HG03342 (cell line): Measurements from ENCODE around the gene C2orf92.
"Not testable (repeated sequence)": the region's sequence is repeated elsewhere in the genome, so short reads cannot be mapped to it uniquely, and the experiment has no call there.

Source experiments
- ATAC-seq: cut with Tn5 transposase; IDR thresholded peaks from one replicate; pipeline ENCODE4 v1.9.1; 2021; ENCODE audit warnings: mild to moderate bottlenecking, moderate library complexity; ENCODE audit not compliant: unreplicated experiment

C2orf92 gene

DNA sequence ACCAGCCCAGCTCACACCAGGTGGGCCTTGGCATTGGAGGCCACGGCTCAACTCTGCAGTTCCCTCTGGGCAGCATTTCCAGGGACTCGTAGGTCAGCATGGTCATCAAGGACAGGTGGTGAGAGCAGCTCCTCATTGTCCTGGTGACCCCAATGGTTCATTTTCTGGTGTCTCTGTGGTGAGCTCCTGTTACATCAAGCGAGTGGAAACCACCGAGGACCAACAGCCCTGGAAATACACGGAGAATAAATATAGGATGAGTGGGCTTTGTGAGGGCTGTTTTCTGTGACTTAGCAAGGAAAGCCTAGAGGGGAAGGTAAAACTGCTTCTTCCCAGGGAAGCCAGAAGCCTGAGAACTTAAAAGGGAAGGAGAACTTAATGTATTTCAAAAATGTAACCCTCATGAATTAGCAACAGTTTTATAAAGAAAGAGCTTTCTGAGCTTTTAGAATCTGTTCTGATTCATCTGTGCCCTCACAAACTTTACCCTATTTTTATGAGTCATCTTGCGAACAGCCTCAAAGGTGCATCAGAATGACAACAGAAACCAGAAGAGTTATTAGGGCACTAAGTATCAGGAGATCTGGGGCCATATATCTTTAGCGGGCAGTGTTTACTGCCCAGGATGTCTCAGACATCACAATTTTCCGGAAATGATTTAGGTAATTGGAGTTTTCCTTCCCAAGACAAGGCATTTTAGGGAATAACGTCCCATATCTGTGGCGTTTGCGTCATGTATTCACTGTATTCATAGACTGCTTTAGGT is 18.7 kb downstream of the C2orf92 start:
- no peak for ATAC-seq

DNA sequence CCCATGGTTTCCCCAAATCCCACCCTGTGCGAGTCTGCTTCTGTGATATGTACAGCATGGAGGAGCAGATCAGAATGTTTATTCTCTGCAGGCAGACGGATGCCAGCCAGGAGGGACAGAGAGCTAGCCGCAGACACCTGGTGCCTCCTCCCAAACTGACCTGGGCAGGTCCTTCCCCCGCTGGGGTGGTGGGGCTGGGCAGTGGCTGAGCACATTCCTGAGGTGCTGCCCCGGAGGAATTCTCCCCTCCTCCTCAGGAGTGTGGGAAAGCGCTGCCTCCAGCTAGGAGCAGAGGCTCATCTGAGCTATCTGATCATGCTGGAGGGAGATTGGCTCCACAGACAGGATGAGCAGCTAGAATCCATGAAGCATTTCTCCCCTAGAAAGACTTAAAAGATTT is 21.7 kb downstream of the C2orf92 start:
- no peak for ATAC-seq

DNA sequence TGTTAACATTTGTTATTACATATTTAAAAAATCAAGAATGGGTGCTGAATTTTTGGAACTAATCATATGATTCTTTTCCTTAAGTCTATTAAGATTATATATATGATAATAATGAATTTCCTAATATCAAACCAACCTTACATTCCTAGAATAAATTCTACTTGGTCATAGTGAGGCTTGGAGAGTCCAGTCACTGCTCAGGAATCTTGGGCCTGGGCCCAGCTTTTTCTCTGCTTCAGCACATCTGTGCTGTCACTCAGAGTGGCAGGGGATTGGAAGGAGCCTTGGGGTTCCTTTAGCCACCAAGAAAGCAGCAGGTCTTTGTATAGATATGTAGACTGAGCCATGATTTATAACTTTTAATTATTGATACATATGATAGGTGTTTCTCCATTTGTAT is 24.0 kb downstream of the C2orf92 start:
- ATAC-seq, result no peak

DNA sequence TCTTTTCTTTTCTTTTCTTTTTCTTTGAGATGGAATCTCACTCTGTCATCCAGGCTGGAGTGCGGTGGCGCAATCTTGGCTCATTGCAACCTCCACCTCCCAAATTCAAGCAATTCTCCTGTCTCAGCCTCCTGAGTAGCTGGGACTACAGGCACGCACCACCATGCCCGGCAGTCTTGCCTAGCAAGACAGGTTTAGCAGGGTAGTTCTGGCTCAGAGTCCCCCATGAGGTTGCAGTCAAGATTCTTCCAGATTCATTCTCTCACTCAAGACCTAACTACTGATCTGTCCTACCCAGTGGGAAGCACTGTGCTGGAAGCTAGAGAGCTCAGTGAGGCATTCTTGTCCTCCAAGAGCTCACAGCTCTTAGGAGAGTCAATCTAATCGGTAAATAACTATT is 26.2 kb downstream of the C2orf92 start:
- ATAC-seq, result no peak

DNA sequence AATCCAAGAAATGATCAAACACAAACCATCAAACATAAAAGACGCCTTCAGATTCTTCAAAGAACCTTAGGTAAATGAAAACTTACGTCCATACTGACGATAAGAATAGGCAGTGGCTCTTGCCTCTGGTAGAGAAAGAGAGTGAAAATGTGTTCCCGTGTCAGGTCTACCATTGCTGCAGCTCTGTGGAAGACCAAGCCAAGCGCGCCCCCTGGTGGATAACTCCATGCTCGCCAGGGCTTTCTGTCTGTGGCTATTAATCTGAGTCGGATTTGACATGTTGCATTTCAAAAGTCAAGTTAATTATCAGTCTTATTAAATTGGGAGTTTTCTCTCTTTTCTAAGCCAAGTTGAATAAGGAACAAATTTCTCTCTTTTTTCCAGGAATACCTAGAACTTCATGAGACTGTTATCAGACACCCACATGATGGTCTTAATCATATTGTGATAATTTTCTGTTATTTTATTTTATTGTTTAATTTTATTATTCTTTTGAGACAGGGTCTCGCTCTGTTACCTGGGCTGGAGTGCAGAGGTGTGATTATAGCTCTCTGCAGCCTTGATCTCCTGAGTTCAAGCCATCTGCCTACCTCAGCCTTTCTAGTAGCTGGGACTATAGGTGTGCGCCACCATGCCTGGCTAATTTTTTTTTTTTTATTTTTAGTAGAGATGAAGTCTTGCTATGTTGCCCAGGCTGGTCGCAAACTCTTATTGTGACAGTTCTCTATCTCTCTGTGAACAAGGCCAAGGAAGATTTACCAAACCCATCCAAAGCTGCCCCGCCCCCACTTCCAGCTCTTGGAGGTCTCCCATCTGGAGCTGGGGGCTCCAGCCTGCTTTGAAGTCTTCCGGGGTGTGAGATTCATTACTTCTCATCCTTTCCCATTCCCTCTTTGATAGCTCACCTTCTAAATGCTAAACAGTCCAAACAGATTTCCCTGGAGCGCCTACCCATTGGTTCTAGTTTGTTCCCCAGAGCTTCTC is 28.0 kb downstream of the C2orf92 start:
- peak; percentile 50 for ATAC-seq

DNA sequence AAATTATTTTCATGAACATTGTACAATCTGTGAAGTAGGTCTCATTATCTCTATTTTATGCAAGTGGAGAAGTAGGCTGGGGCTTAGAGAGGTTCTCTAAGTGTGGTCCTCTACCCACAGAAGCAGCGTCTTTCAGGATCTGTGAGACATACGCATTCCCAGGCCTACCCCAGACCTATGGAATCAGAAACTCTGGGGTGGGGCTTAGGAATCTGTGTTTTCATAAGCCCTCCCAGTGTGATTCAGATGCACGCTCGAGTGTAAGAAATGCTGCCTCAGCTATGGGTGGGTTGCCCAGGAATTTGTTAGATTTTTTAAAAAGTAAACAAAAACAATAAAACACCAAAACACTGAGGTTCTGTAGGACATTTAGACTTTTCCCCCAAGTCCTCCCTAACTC is 29.0 kb downstream of the C2orf92 start:
- no peak for ATAC-seq

DNA sequence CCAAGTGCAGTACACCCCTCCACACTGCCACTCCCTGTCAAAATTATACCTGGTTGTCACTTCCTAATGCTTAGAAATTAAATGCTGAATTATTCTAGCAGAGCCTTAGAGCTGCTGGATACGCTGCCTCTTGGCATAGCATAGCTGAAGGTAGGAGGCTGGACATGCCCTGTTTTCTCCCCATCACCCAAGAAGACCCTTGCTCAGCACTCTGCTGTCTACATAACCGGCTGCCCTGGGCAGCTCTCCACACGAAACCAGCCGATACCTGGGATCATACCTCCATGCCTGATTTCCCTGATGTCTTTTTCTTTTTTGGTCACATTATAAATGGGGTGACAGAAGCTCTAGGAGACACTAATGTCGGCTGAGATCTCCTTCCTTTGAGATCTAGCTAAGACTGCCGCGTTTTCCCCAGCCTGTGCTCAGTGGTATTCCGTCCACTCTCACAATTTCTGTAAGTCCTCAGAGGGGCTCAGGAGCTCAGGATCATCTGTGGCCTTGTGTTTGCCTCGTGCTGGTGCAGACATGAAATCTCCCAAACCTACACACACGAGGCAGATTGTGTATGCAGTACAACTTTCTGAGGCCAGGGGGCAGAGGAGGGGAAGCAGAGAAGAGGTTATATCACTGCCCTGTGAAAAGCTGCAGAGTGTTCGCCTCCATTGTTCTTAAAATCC is 30.4 kb downstream of the C2orf92 start:
- peak; percentile 54 for ATAC-seq

DNA sequence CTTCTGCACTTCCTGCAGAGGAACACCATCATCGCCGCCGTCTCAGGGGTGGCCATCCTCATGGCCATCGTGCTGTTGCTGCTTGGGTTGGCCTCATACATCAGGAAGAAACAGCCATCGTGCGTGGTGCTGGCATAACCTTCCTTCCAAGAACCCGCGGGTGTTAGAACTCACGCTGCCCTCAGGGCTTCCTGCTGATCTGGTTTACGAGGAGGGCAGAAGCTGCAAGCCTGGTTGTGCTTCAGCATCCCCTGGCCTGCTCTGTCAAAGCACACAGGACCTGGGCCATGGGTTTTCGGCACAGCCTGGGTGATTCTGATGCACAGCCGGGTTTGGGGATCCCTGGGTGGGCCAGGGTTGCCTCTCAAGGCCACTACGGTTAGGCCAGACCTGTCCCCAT is 31.7 kb downstream of the C2orf92 start:
- ATAC-seq, result no peak

DNA sequence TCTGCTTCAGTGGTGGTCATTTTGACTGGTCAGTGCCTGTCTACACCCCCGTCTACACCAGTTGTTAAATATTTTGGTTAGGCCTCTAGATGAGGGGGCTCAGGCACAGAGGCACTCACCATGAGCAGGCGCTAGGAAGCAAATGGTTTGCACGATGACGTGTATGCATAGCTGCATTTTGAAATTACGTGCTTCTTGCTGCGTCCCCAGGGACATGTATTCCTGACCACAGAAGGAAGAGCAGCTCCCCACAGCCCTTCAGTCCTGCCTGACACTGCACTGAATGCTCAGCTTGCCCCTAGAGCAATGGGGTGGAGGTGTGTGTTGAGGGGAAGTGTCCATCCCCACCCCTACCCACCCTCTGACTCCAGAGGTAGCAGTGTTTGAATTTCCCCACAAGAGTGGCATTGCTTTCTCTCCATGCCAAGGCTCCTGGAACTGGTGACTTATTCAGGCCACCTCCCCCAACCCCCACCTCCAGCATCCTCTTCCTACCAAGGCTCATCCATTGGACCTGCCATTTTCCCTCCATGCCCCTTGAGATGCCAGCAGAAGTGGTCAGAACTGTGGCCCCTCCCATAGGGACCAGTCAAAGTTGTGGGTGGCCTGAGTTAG is 32.4 kb downstream of the C2orf92 start:
- ATAC-seq, result no peak

DNA sequence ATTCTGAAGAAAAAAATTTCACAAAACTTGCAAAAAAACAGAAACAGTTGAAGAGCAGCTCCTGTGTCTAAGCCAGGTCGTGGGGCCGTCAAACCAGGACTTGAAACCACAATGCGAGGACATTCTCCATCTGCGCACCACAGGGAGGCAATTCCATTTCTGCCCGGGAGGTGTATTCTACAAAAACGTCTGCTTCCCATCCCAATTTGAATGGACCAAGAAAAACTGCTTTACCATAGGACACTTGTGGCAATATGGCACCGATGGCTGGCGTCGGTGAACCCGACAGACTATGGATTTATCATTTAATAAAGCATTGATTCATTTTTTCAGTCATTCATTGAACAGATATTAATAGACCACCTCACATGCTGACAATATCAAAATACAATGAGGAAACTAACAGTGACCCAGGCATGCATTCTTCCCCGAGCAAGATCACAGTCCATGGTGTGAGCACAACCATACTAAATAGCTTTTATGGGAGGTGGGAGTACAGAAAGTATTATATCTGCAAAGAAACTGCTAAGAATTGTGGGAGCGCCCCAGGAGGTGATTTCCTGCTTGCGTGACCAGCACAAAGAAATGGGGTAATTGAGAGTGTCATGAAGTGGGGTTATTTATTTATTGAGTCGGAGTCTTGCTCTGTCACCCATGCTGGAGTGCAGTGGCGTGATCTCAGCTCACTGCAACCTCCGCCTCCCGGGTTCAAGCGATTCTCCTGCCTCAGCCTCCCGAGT is 33.4 kb downstream of the C2orf92 start:
- ATAC-seq, result no peak

DNA sequence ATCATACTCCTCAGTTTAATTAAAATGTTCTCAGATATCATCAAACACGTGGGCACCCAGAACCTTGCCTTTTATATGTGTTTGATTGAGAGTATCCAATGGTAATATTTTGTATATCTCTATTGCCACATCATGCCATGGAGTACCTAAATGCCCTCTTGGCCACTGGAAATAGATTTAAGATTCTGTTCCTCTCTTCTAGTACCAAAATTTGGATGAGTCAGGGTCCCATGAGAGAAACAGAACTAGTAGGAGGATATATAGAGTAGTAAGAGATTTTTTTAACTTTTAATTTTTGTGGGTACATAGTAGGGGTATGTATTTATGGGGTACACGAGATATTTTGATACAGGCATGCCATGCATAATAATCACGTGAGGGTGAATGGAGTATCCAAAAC is 34.2 kb downstream of the C2orf92 start:
- ATAC-seq, result no peak

DNA sequence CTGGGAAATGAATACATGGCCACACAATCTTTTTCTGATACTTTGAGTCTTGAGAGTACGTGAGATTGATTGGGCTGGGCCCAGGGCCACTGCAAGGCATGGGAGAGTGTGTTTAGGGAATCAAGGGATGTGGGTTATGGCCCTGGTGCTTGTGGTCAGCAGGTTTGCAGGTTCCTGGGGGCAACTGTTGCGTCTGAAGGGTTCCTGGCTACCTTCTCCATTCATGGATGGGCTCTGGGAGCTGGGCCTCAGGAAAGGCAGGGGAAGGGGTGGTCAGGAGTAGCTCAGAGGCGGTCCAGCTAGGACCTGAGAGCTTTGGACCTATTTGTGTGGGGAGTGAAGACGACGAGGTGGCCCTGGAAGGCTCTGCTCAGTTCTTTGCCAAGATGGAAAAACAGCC is 35.5 kb downstream of the C2orf92 start:
- no peak for ATAC-seq

DNA sequence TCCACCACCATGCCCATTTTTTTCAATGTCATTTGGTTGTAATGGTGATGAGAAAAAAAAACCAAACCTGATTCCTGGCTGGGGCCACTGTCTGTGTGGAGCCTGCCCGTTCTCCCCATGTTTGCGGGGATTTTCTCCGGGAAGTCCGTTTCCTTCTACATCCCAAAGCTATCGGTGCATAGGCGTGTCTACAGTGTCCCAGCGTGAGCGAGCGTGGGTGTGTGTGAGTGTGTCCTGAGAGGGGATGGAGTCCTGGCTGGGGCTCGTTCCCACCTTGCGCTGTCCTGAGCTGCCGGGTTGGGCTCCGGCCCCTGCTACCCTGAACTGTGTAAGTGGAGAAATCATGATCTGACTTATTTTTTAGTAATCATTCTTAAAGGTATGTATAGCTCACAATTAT is 36.6 kb downstream of the C2orf92 start:
- no peak for ATAC-seq

DNA sequence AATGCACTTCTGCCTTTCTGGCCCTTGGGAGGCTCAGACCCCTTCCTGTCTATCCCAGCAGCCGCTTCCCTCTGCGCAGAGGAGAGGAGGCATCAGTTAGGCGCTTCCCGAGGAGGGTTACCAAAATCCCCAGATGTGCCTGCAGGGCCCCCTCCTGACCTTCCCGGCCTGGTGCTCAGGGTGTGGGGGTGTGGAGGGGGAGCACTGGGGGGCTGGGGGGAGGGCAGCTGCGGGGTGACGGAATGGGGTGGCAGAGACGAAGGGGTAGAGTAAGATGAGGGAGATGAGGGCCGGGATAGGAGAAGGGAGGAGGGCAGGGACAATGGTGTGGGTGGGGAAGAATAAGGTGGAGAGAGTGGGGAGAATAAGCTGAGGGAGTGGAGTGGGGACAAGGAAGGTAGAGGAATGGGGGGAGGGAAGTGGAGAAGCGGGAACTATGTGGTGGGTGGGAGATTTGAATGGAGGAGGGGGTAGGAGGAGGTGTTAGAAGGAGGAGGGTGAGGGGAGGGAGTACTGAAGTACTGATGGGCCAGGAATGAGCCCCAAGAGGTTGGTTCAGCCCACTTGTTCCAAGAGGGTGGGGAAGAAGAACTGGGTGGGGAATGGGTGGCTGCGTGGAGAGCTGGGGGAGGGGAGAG is 37.3 kb downstream of the C2orf92 start:
- no peak for ATAC-seq

DNA sequence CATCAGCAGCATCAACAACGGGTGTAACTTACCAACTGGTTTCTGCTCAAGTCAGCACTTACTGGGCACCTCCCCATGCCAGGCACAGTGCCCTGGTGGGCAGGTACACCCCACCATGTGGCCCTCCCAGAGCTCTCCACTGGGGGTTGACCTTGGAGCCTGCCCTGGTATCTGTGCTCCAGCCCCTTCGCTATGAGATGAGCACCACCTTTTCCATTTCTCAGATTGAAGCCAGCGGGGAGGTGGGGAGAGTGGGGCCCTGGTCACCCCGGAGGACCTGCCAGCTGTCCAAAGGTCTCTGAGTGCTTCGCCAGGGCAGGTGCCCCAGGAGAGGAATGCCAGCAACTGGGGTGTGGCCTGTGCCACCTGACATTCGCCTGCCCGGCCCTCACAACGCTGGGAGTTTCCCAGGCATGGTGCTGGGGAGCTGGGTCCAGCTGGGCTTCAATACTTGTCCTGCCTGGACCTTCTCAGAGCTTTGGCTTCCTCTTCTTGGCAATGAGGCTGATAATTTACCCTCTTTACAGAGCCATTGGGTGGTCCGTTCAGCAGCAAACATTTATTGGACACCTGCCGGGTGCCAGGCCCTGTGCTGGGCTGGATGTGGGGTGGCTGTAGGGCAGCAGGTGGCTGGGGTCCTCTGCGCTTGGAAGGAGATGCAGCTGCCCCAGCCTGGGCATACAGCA is 38.0 kb downstream of the C2orf92 start:
- ATAC-seq, result no peak

DNA sequence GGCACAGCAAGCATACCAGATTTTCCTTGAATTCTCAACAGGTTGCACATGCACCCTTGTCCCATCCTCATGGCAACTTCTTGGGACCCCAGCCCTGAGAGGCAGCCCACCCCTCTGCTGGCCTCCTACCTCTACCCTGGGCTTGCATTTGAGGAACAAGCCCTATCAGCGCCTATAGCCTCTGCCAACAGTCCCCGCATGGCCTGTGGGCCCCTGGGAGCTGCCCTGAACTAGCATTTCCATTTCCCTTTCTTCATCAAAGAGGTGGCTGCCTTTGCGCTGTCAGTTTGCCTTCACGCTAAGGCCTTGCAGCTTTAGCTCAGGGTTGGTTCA is 38.5 kb downstream of the C2orf92 start:
- ATAC-seq, result no peak

DNA sequence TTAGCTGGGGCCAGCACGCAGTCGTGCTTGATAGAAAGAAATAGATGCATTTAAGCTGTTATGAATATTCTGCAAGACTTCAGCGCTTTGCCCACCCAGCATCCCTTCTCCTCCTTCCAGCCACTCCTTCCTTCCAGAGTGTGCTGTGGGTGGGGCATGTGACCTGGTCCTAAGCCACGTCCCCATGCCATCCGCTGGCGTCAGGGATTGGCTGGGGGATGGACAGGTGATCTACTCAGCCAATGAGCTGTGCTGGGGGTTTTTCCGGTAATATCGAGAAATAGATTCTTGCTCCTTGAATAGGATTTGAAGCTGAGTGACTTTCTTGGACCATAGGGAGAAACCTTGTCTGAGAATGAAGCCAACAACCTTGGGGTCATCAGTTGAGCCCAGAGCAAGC is 39.1 kb downstream of the C2orf92 start:
- no peak for ATAC-seq

DNA sequence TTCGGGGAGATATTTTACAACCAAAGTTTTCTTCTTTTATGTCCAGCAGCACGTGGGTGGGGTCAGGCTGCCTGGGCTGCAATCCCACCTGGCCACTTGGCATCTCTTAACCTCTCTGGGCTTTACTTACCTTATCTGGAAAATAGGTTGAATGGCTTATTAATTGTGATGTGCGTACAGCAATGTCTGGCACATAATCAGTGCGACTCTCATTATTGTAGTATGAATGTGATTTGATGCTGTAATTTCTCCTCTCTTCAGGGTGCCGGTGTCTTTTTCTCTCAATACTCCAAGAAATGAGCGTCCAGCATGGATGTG is 41.8 kb downstream of the C2orf92 start:
- no peak for ATAC-seq

DNA sequence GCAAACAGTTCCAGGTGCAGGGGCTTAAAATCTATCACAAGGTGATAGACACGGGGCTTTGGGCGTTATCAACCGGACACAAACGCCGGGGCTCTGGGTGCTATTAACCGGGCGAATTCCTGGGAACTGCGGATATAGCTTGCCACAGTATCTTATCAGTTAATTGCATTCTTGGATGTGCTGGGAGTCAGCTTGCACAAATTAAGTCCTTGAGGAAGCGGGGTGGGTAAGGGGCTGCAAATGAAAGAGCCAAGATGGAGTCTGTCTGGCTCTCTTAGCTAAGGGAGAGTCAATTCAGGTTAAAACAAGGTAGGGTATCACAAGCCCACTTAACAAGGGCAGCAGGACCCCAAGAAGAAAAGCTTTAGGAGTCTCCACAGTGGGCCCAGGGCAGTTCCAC is 42.7 kb downstream of the C2orf92 start:
- ATAC-seq, result not testable (repeated sequence)
